Aorta (tissue), 5 donors: ENCODE results near the gene NTN1. TPM values are rescaled to one million over a fixed set of nuclear protein-coding genes. Genes with fewer than 3 reads are reported as not detected.
A peak's percentile ranks its signal among the peaks of the same experiment; 100 is the strongest.

Experiments
- ATAC-seq: fragments of 200-7000 bp; cut with Tn5 transposase; one replicate; pipeline ENCODE4 v1.9.1; 2022; ENCODE audit warnings: moderate library complexity; ENCODE audit not compliant: low FRiP score
- DNase-seq, 2 donors: peaks; one replicate each; pipeline ENCODE4 v3.0.0-alpha.2; 2020
- H3K27ac ChIP-seq, 2 donors: one replicate each; pipeline ENCODE4 v1.5.1; 2013; ENCODE audit warnings: low read length in 2 of 2, mild to moderate bottlenecking in 2 of 2, moderate library complexity in 2 of 2, control low read depth in 1 of 2, inconsistent platforms in 1 of 2, low read depth in 1 of 2
- H3K27me3 ChIP-seq, 2 donors: one replicate each; pipeline ENCODE4 v1.6.1; 2013; ENCODE audit warnings: control low read depth in 1 of 2, low read length in 1 of 2, mild to moderate bottlenecking in 1 of 2, moderate library complexity in 1 of 2; ENCODE audit not compliant: insufficient read depth in 2 of 2, control insufficient read depth in 1 of 2
- H3K36me3 ChIP-seq, 2 donors: one replicate each; pipeline ENCODE4 v1.6.1; 2013; ENCODE audit warnings: control low read depth in 1 of 2, low read length in 1 of 2, mild to moderate bottlenecking in 1 of 2; ENCODE audit not compliant: insufficient read depth in 2 of 2, control insufficient read depth in 1 of 2
- H3K4me1 ChIP-seq, 2 donors: one replicate each; pipeline ENCODE4 v1.6.1; 2013; ENCODE audit warnings: low read length in 2 of 2, control low read depth in 1 of 2, mild to moderate bottlenecking in 1 of 2, moderate library complexity in 1 of 2; ENCODE audit not compliant: insufficient read depth in 2 of 2, control insufficient read depth in 1 of 2
- H3K4me3 ChIP-seq, 2 donors: one replicate each; pipeline ENCODE4 v1.5.1; 2013; ENCODE audit warnings: low read length in 2 of 2, control low read depth in 1 of 2, mild to moderate bottlenecking in 1 of 2
- H3K9me3 ChIP-seq: one replicate; pipeline ENCODE4 v1.6.1; 2013; ENCODE audit warnings: mild to moderate bottlenecking, low read length; ENCODE audit not compliant: control insufficient read depth
- whole genome bisulfite sequencing, 2 donors: extraction: QIAGEN DNeasy Blood & Tissue Kit; methylation state at CpG; one replicate each; pipeline ENCODE4 v1.1.7; 2013; 5-methylcytosine and 5-hydroxymethylcytosine counted together
- intact Hi-C, 2 donors: fragments of 100-400 bp; cut with DNase I; formaldehyde crosslinking; loops; one replicate each; pipeline versions ENCODE4 v1.14.2 to v1.15.0; 2022
- polyA plus RNA-seq, 2 donors: library from polyadenylated mRNA; stranded (reverse); fragments of 200-250 nt; gene quantifications; one replicate each; pipeline ENCODE4 v1.2.3, GENCODE V29; 2013
- total RNA-seq, 2 donors: library from RNA; stranded (reverse); fragmentation: NEBNext Ultra II Directional; extraction: Animal tissue kit (Norgen Biotek cat#: 25700); gene quantifications; one replicate each; pipeline ENCODE4 v1.2.1, GENCODE V29; 2021
- donor health status: healthy with polysubstance abuse.
- donor health status: Bipolar disorder and iron deficiency.
- donor health status: DM: no; HTN: no; CAD: no.
- donor health status: DM: no; HTN: no; CAD: no.
- donor health status: DM: yes; HTN: yes; CAD: no.

The NTN1 gene
- total and polyA plus RNA-seq, 4 donors: 6.6 to 90.4 (median 37.1) TPM

- DNase-seq (peak in 1 of 2 donors; percentile 25), ATAC-seq (no peak)
- Histone ChIP-seq H3K27ac (no peak overlapping the region), H3K9me3 (no peaks in the 10 kb centered on the region), H3K4me3 (no peak overlapping the region), H3K27me3 (no peaks in the 10 kb centered on the region), H3K4me1 (no peaks in the 10 kb centered on the region), H3K36me3 (no peaks in the 10 kb centered on the region)
- 82 to 89% methylated on average over 6 of the region's 6 CpGs for WGBS, 2 donors
- intact Hi-C loops: no loop called here
Measured at GRCh38 chr17:9108146-9108545, 86.8 kb downstream of the NTN1 start.

- DNase-seq (no peak), ATAC-seq (no peak)
- WGBS, 2 donors: 81 to 87% methylated on average over 4 of the region's 4 CpGs
- intact Hi-C loops: loop anchor here (10.0 kb wide), 1 partner anchor 185 kb away; no protein-coding TSS in a partner anchor
- no peaks in the 10 kb centered on the region for H3K27me3 ChIP-seq
- H3K4me1 ChIP-seq: no peaks in the 10 kb centered on the region
- H3K36me3 ChIP-seq: no peaks in the 10 kb centered on the region
- H3K27ac ChIP-seq: no peak overlapping the region
- H3K9me3 ChIP-seq: no peaks in the 10 kb centered on the region
- no peak overlapping the region for H3K4me3 ChIP-seq
Measured at GRCh38 chr17:9109933-9110332, 88.6 kb downstream of the NTN1 start.

- no peak overlapping the region for H3K4me3 ChIP-seq
- H3K36me3 ChIP-seq: no peaks in the 10 kb centered on the region
- no peaks in the 10 kb centered on the region for H3K4me1 ChIP-seq
- H3K27me3 ChIP-seq: no peaks in the 10 kb centered on the region
- H3K27ac ChIP-seq: no peak overlapping the region
- no peak for DNase-seq
- 94 to 95% methylated on average over 7 of the region's 7 CpGs for WGBS, 2 donors
- intact Hi-C loops: loop anchor here (10.0 kb wide), 1 partner anchor 184 kb away; no protein-coding TSS in a partner anchor
- no peak for ATAC-seq
- no peaks in the 10 kb centered on the region for H3K9me3 ChIP-seq
Measured at GRCh38 chr17:9110501-9110900, 89.2 kb downstream of the NTN1 start.

- peak overlapping the region in 1 of 2 donors; percentile 41 for H3K4me3 ChIP-seq
- intact Hi-C loops: loop anchor here (5.0 to 10.0 kb wide), 2 partner anchors 37 to 179 kb away; no protein-coding TSS in a partner anchor
- no peaks in the 10 kb centered on the region for H3K27me3 ChIP-seq
- H3K36me3 ChIP-seq: no peaks in the 10 kb centered on the region
- no peaks in the 10 kb centered on the region for H3K9me3 ChIP-seq
- WGBS, 2 donors: 5 to 7% methylated on average over 41 of the region's 41 CpGs
- peak; percentile 84 to 95 for DNase-seq
- H3K4me1 ChIP-seq: no peaks in the 10 kb centered on the region
- ATAC-seq: peak; percentile 90
- H3K27ac ChIP-seq: peak overlapping the region; percentile 54 to 96
Measured at GRCh38 chr17:9115214-9116191, 94.2 kb downstream of the NTN1 start.

- Histone ChIP-seq H3K9me3 (no peaks in the 10 kb centered on the region), H3K27ac (peak overlapping the region; percentile 54 to 85), H3K27me3 (no peaks in the 10 kb centered on the region), H3K4me3 (no peak overlapping the region), H3K36me3 (no peaks in the 10 kb centered on the region), H3K4me1 (no peaks in the 10 kb centered on the region)
- WGBS, 2 donors: 60 to 63% methylated on average over 11 of the region's 11 CpGs
- intact Hi-C loops: loop anchor here (5.0 to 10.0 kb wide), 2 partner anchors 36 to 178 kb away; no protein-coding TSS in a partner anchor
- ATAC-seq (no peak), DNase-seq (no peak)
Measured at GRCh38 chr17:9116311-9116835, 95.1 kb downstream of the NTN1 start.

- ATAC-seq: no peak
- 84 to 87% methylated on average over 19 of the region's 19 CpGs for WGBS, 2 donors
- Histone ChIP-seq H3K27ac (peak overlapping the region in 1 of 2 donors; percentile 54), H3K4me1 (no peaks in the 10 kb centered on the region), H3K4me3 (no peak overlapping the region), H3K36me3 (no peaks in the 10 kb centered on the region), H3K27me3 (no peaks in the 10 kb centered on the region), H3K9me3 (no peaks in the 10 kb centered on the region)
- intact Hi-C loops: loop anchor here (5.0 to 10.0 kb wide), 2 partner anchors 35 to 178 kb away; no protein-coding TSS in a partner anchor
- DNase-seq: no peak
Measured at GRCh38 chr17:9116861-9117568, 95.7 kb downstream of the NTN1 start.

- intact Hi-C loops: loop anchor here in 1 of 2 donors (2.0 to 10.0 kb wide), 3 partner anchors 24 to 114 kb away; no protein-coding TSS in a partner anchor
- Histone ChIP-seq H3K27ac (no peak overlapping the region), H3K27me3 (no peaks in the 10 kb centered on the region), H3K4me3 (no peak overlapping the region), H3K4me1 (peaks cover 0 to 3% of the 10 kb centered on the region in 2 donors), H3K9me3 (no peaks in the 10 kb centered on the region), H3K36me3 (no peaks in the 10 kb centered on the region)
- ATAC-seq (no peak), DNase-seq (peak in 1 of 2 donors; percentile 48)
- 70 to 77% methylated on average over 5 of the region's 5 CpGs for WGBS, 2 donors
Measured at GRCh38 chr17:9120471-9120870, 99.2 kb downstream of the NTN1 start.

- Histone ChIP-seq H3K36me3 (no peaks in the 10 kb centered on the region), H3K4me3 (no peak overlapping the region), H3K4me1 (peaks cover 0 to 3% of the 10 kb centered on the region in 2 donors), H3K27ac (peak overlapping the region in 1 of 2 donors; percentile 29), H3K9me3 (no peaks in the 10 kb centered on the region), H3K27me3 (no peaks in the 10 kb centered on the region)
- ATAC-seq (no peak), DNase-seq (peak in 1 of 2 donors; percentile 65)
- WGBS, 2 donors: 21 to 36% methylated on average over 15 of the region's 15 CpGs
- intact Hi-C loops: loop anchor here in 1 of 2 donors (2.0 to 10.0 kb wide), 3 partner anchors 23 to 113 kb away; no protein-coding TSS in a partner anchor
Measured at GRCh38 chr17:9121186-9121820, 100.0 kb downstream of the NTN1 start.
